ENCODE measurements around the gene NOTCH2.
"Not testable (repeated sequence)": the region's sequence is repeated elsewhere in the genome, so short reads cannot be mapped to it uniquely, and the experiment has no call there.

DNA sequence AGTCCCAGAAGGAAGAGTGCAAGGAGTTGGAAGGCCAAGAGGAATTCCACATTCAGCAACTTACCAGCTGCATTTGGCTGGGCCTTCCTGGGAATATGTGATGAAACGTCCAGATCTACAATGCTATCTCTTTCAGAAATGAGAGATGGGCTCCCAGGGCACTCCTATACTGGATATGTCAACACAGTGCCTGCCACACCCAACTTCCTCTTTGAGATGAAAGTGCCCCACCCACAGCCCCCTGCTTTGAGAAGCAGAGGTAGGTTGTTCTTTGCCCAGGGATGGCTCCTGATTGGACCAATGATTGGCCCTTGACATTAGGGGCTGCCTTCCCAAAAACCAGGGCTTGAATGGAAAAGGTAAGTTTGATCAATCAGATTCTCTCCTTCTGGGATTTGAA, 31.1 kb upstream of the NOTCH2 start:
- not testable (repeated sequence) for TF ChIP-seq POLR2A (IDR thresholded peaks at IDR 0.05; ENCODE audit: extremely low read depth, insufficient read length)
- TF ChIP-seq, protein P1, sequence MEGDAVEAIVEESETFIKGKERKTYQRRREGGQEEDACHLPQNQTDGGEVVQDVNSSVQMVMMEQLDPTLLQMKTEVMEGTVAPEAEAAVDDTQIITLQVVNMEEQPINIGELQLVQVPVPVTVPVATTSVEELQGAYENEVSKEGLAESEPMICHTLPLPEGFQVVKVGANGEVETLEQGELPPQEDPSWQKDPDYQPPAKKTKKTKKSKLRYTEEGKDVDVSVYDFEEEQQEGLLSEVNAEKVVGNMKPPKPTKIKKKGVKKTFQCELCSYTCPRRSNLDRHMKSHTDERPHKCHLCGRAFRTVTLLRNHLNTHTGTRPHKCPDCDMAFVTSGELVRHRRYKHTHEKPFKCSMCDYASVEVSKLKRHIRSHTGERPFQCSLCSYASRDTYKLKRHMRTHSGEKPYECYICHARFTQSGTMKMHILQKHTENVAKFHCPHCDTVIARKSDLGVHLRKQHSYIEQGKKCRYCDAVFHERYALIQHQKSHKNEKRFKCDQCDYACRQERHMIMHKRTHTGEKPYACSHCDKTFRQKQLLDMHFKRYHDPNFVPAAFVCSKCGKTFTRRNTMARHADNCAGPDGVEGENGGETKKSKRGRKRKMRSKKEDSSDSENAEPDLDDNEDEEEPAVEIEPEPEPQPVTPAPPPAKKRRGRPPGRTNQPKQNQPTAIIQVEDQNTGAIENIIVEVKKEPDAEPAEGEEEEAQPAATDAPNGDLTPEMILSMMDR (IDR thresholded peaks at IDR 0.05; ENCODE audit: low read depth, low read length) = not testable (repeated sequence)
- TF ChIP-seq, protein P2, sequence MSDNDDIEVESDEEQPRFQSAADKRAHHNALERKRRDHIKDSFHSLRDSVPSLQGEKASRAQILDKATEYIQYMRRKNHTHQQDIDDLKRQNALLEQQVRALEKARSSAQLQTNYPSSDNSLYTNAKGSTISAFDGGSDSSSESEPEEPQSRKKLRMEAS (IDR thresholded peaks at IDR 0.05; ENCODE audit: low read depth, low read length) = not testable (repeated sequence)
